Measurements from ENCODE around the gene ANKLE1. TPM values are rescaled to one million over a fixed set of nuclear protein-coding genes. Genes with fewer than 3 reads are reported as not detected.

Gene ANKLE1
- total and polyA plus RNA-seq, 2 experiments from 2014 or later = 9.1 to 20.2 TPM

- H3K79me2 ChIP-seq (replicated peaks; ENCODE audit: insufficient read depth) = peaks cover 62% of the 10 kb centered on the region
- H3K27ac ChIP-seq (ENCODE audit: low read depth) = peak overlapping the region; percentile 39; the same call in 1 of the 2 replicates
- peaks cover 15% of the 10 kb centered on the region; the same call in 1 of the 2 replicates for H4K20me1 ChIP-seq (replicated peaks; ENCODE audit: insufficient read depth)
- ATAC-seq = no peak
- Mint-ChIP-seq H3K27ac (peak overlapping the region; percentile 65; the same call in 1 of the 2 replicates), H3K36me3 (ENCODE audit: low read depth) (peaks cover 23% of the 10 kb centered on the region), H3K4me1 (peaks cover 33% of the 10 kb centered on the region), H3K4me3 (no peak overlapping the region), H3K27me3 (ENCODE audit: insufficient read depth, low read depth, poor library complexity) (peaks cover 20% of the 10 kb centered on the region), H3K9me3 (no peaks in the 10 kb centered on the region)
- no peaks in the 10 kb centered on the region for H3K27me3 ChIP-seq (ENCODE audit: insufficient read depth)
- no peaks in the 10 kb centered on the region for H3K9me2 ChIP-seq (ENCODE audit: insufficient read depth)
- no peaks in the 10 kb centered on the region for H3K36me3 ChIP-seq (ENCODE audit: insufficient read depth)
- peaks cover 36% of the 10 kb centered on the region for H3F3A ChIP-seq (replicated peaks; ENCODE audit: low read depth)
- H2AFZ ChIP-seq = no peak overlapping the region
- DNase-seq (ENCODE audit: low spot score) = no peak
- TF ChIP-seq JUNB (IDR thresholded peaks at IDR 0.05; ENCODE audit: unreplicated experiment) = no peak
- TF ChIP-seq POLR2AphosphoS5 (IDR thresholded peaks at IDR 0.05; ENCODE audit: low read depth) = no peak
- no peak for TF ChIP-seq ZNF114 (CRISPR knock-in tag; IDR thresholded peaks at IDR 0.05)
- TF ChIP-seq EZH2phosphoT487 (IDR thresholded peaks at IDR 0.05; ENCODE audit: unreplicated experiment) = no peak
- no peak for TF ChIP-seq CREB1 (CRISPR knock-in tag; IDR thresholded peaks at IDR 0.05; ENCODE audit: low read depth)
- no peak for TF ChIP-seq ZNF462 (CRISPR knock-in tag; IDR thresholded peaks at IDR 0.05)
- no peak for TF ChIP-seq ZNF331 (CRISPR knock-in tag; IDR thresholded peaks at IDR 0.05; ENCODE audit: low read depth)
- no peak for TF ChIP-seq EZH2 (IDR thresholded peaks at IDR 0.05; ENCODE audit: low read depth, unreplicated experiment)
- no peak for TF ChIP-seq STAT1 (IDR thresholded peaks at IDR 0.05; ENCODE audit: unreplicated experiment)
- TF ChIP-seq, protein P1, sequence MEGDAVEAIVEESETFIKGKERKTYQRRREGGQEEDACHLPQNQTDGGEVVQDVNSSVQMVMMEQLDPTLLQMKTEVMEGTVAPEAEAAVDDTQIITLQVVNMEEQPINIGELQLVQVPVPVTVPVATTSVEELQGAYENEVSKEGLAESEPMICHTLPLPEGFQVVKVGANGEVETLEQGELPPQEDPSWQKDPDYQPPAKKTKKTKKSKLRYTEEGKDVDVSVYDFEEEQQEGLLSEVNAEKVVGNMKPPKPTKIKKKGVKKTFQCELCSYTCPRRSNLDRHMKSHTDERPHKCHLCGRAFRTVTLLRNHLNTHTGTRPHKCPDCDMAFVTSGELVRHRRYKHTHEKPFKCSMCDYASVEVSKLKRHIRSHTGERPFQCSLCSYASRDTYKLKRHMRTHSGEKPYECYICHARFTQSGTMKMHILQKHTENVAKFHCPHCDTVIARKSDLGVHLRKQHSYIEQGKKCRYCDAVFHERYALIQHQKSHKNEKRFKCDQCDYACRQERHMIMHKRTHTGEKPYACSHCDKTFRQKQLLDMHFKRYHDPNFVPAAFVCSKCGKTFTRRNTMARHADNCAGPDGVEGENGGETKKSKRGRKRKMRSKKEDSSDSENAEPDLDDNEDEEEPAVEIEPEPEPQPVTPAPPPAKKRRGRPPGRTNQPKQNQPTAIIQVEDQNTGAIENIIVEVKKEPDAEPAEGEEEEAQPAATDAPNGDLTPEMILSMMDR (conservative IDR thresholded peaks at IDR 0.05; ENCODE audit: low read depth in 2 of 2) = no peak
- no peak for TF ChIP-seq REST (IDR thresholded peaks at IDR 0.05; ENCODE audit: unreplicated experiment)
- no peak for TF ChIP-seq NANOG (IDR thresholded peaks at IDR 0.05; ENCODE audit: borderline replicate concordance)
- TF ChIP-seq, protein P2, sequence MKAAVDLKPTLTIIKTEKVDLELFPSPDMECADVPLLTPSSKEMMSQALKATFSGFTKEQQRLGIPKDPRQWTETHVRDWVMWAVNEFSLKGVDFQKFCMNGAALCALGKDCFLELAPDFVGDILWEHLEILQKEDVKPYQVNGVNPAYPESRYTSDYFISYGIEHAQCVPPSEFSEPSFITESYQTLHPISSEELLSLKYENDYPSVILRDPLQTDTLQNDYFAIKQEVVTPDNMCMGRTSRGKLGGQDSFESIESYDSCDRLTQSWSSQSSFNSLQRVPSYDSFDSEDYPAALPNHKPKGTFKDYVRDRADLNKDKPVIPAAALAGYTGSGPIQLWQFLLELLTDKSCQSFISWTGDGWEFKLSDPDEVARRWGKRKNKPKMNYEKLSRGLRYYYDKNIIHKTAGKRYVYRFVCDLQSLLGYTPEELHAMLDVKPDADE (IDR thresholded peaks at IDR 0.05) = no peak
- H3K4me3 ChIP-seq = no peak overlapping the region
- H3K4me1 ChIP-seq (ENCODE audit: insufficient read depth) = peaks cover 15% of the 10 kb centered on the region
- no peak overlapping the region for H3K4me2 ChIP-seq
Observed at GRCh38 chr19:17240826-17241399, 40.8 kb upstream of the ANKLE1 start.

All from GM23338 (cell line).